Panc1 (cell line): Measurements from ENCODE around the gene BRINP3.

Source experiments
- TCF7L2 ChIP-seq: IDR thresholded peaks from 2 replicates; pipeline ENCODE4 v1.6.1; 2011; ENCODE audit warnings: mild to moderate bottlenecking, low read depth, low read length, inconsistent platforms
- TF ChIP-seq, protein P1 (sequence below): fragments of 450-650 bp; IDR thresholded peaks from 2 replicates; pipeline ENCODE4 v1.5.1; 2017; ENCODE audit warnings: mild to moderate bottlenecking

DNA sequence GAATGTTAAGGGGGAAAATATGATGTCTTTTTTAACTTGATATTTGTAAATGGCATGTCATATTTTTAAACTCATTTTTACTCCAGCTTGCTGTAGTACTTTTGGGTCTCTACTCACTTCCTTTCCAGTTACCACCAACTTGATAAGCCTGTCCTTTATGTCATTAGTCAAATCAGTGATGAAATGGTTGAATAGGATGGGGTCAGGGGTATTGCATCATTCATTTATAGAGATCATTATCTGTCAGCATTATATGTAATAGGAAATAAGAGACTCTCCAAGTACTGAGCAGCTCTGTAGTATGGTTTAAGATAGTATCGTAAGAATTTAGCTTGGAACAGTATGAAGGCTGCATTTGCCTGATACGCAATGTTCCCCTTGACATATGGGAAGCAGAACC, 227.3 kb downstream of the BRINP3 start:
- TF ChIP-seq, protein P1, sequence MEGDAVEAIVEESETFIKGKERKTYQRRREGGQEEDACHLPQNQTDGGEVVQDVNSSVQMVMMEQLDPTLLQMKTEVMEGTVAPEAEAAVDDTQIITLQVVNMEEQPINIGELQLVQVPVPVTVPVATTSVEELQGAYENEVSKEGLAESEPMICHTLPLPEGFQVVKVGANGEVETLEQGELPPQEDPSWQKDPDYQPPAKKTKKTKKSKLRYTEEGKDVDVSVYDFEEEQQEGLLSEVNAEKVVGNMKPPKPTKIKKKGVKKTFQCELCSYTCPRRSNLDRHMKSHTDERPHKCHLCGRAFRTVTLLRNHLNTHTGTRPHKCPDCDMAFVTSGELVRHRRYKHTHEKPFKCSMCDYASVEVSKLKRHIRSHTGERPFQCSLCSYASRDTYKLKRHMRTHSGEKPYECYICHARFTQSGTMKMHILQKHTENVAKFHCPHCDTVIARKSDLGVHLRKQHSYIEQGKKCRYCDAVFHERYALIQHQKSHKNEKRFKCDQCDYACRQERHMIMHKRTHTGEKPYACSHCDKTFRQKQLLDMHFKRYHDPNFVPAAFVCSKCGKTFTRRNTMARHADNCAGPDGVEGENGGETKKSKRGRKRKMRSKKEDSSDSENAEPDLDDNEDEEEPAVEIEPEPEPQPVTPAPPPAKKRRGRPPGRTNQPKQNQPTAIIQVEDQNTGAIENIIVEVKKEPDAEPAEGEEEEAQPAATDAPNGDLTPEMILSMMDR = no peak
- no peak for TF ChIP-seq TCF7L2
